Measurements from ENCODE around the gene SLC16A13.
"Not testable (repeated sequence)": the region's sequence is repeated elsewhere in the genome, so short reads cannot be mapped to it uniquely, and the experiment has no call there.

SLC16A13 gene

GRCh38 chr17:7060165-7060891 lies 24.5 kb downstream of the SLC16A13 start:
- peak; percentile 83 for DNase-seq (ENCODE audit: low spot score)
- FAIRE-seq, result no peak

- FAIRE-seq (no peak), DNase-seq (ENCODE audit: low spot score) (no peak)
Observed at GRCh38 chr17:7063518-7064094, 27.8 kb downstream of the SLC16A13 start.

GRCh38 chr17:7064261-7064660 lies 28.4 kb downstream of the SLC16A13 start:
- FAIRE-seq, result no peak
- DNase-seq (ENCODE audit: low spot score), result no peak

- DNase-seq (ENCODE audit: low spot score), result no peak
- no peak for FAIRE-seq
Observed at GRCh38 chr17:7067198-7067597, 31.4 kb downstream of the SLC16A13 start.

- FAIRE-seq (no peak), DNase-seq (ENCODE audit: low spot score) (no peak)
Observed at GRCh38 chr17:7068268-7068667, 32.5 kb downstream of the SLC16A13 start.

- DNase-seq (ENCODE audit: low spot score) (no peak), FAIRE-seq (no peak)
Observed at GRCh38 chr17:7070712-7071111, 34.9 kb downstream of the SLC16A13 start.

GRCh38 chr17:7072406-7072805 lies 36.6 kb downstream of the SLC16A13 start:
- no peak for DNase-seq (ENCODE audit: low spot score)
- FAIRE-seq, result no peak

- no peak for FAIRE-seq
Observed at GRCh38 chr17:7074931-7075330, 39.1 kb downstream of the SLC16A13 start.

GRCh38 chr17:7077911-7078546 lies 42.2 kb downstream of the SLC16A13 start:
- DNase-seq (ENCODE audit: low spot score), result no peak
- no peak for FAIRE-seq

More at GRCh38 chr17:7074931-7075330, 39.1 kb downstream of the SLC16A13 start:
- DNase-seq (ENCODE audit: low spot score), result no peak

- FAIRE-seq (no peak), DNase-seq (ENCODE audit: low spot score) (no peak)
Observed at GRCh38 chr17:7078711-7079110, 42.9 kb downstream of the SLC16A13 start.

GRCh38 chr17:7079581-7080455 lies 44.0 kb downstream of the SLC16A13 start, which contains the start of gene CLEC10A:
Gene CLEC10A (minus strand): TSS chr17:7080251. CDS start chr17:7078812, 1,439 bp downstream.
- FAIRE-seq (no peak), DNase-seq (ENCODE audit: low spot score) (no peak)

GRCh38 chr17:7080456-7081041 lies 44.7 kb downstream of the SLC16A13 start:
- DNase-seq (ENCODE audit: low spot score) (no peak), FAIRE-seq (no peak)

- no peak for DNase-seq (ENCODE audit: low spot score)
- FAIRE-seq, result no peak
Observed at GRCh38 chr17:7081341-7082062, 45.7 kb downstream of the SLC16A13 start.

- DNase-seq (ENCODE audit: low spot score), result no peak
- no peak for FAIRE-seq
Observed at GRCh38 chr17:7083592-7083991, 47.8 kb downstream of the SLC16A13 start.

- FAIRE-seq (no peak), DNase-seq (ENCODE audit: low spot score) (no peak)
Observed at GRCh38 chr17:7084088-7084487, 48.3 kb downstream of the SLC16A13 start.

- FAIRE-seq, result not testable (repeated sequence)
Observed at GRCh38 chr17:7088442-7088841, 52.6 kb downstream of the SLC16A13 start.

GRCh38 chr17:7089570-7089969 lies 53.8 kb downstream of the SLC16A13 start:
- not testable (repeated sequence) for DNase-seq (ENCODE audit: low spot score); FAIRE-seq

More at GRCh38 chr17:7088442-7088841, 52.6 kb downstream of the SLC16A13 start:
- not testable (repeated sequence) for DNase-seq (ENCODE audit: low spot score)
